Activated B cell treated with CpG ODN at 0.5 μM for 24 hours (primary cell): Measurements from ENCODE around the gene ANKRD22. TPM values are rescaled to one million over a fixed set of nuclear protein-coding genes. Genes with fewer than 3 reads are reported as not detected.

Experiments used
- ATAC-seq: fragments of 200-7000 bp; cut with Tn5 transposase; one replicate; pipeline ENCODE4 v1.10.0; 2021; ENCODE audit warnings: low read depth, mild to moderate bottlenecking, moderate library complexity
- CTCF ChIA-PET: fragments of 350-600 bp; sonication (Branson Sonifier 250); formaldehyde crosslinking; loops from one replicate; lab custom pipeline; 2021; ENCODE audit warnings: antibody characterized with exemption; lab: Charles Lee
- POLR2A ChIA-PET: fragments of 350-600 bp; sonication (Branson Sonifier 250); formaldehyde crosslinking; loops from one replicate; lab custom pipeline; 2021; ENCODE audit warnings: antibody characterized with exemption; lab: Charles Lee
- DNase-seq: peaks from one replicate; pipeline ENCODE4 v3.0.0; 2022
- H3K27ac Mint-ChIP-seq: one replicate; pipeline ENCODE4 v1.8.0; 2020; ENCODE audit warnings: mixed read lengths
- H3K27me3 Mint-ChIP-seq: one replicate; pipeline ENCODE4 v1.8.0; 2021; ENCODE audit warnings: mixed read lengths
- H3K36me3 Mint-ChIP-seq: one replicate; pipeline ENCODE4 v1.8.0; 2021; ENCODE audit warnings: low read depth, mixed read lengths
- H3K4me1 Mint-ChIP-seq: one replicate; pipeline ENCODE4 v1.8.0; 2021; ENCODE audit warnings: mixed read lengths
- H3K4me3 Mint-ChIP-seq: one replicate; pipeline ENCODE4 v1.8.0; 2020; ENCODE audit warnings: mild to moderate bottlenecking, mixed read lengths
- H3K9me3 Mint-ChIP-seq: one replicate; pipeline ENCODE4 v1.8.0; 2020; ENCODE audit warnings: mixed read lengths
- intact Hi-C: fragments of 100-400 bp; cut with micrococcal nuclease; formaldehyde crosslinking; loops from one replicate; pipeline ENCODE4 v1.15.1; 2024
- total RNA-seq: library from RNA; stranded (reverse); gene quantifications from 2 replicates; pipeline ENCODE4 v1.2.3, GENCODE V29; 2022
- TF ChIP-seq, protein P1 (sequence below): fragments of 200-600 bp; IDR thresholded peaks from one replicate; pipeline ENCODE4 v1.8.0; 2022; ENCODE audit warnings: antibody characterized with exemption, mild to moderate bottlenecking

Gene ANKRD22
- total RNA-seq, 1 donor from 2014 or later, result not detected

DNA sequence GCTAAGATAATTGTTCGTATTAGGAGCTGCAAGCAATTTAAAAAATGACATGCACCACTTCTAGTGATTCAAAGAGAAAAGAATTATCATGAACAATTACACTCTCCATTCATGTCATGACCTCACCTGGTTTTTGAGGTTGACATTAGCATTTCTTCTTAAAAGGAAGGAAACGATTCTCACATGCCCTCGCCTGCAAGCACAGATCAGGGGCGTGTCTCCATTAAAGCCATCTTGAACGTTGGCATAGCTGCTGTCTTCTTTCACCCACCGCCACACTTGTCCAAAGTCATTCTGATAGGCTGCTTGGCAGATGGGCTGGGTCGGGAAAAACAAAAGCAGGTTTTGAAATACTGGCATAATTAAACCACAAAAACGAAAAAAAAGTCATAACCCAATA, 19.9 kb downstream of the ANKRD22 start:
- Mint-ChIP-seq H3K9me3 (no peaks in the 10 kb centered on the region), H3K4me1 (peaks cover 2% of the 10 kb centered on the region), H3K4me3 (no peak overlapping the region), H3K36me3 (no peaks in the 10 kb centered on the region), H3K27ac (no peak overlapping the region), H3K27me3 (peaks cover 5% of the 10 kb centered on the region)
- ChIA-PET CTCF (interaction anchor here (12.7 kb wide), 1 partner anchor 101 kb away, joined by 449 read pairs; no protein-coding TSS in a partner anchor), POLR2A (interaction anchor here (0.5 kb wide), 1 partner anchor 71 kb away, joined by 4 read pairs; no protein-coding TSS in a partner anchor)
- ATAC-seq (no peak), DNase-seq (no peak)
- intact Hi-C loops, result no loop called here
- TF ChIP-seq, protein P1, sequence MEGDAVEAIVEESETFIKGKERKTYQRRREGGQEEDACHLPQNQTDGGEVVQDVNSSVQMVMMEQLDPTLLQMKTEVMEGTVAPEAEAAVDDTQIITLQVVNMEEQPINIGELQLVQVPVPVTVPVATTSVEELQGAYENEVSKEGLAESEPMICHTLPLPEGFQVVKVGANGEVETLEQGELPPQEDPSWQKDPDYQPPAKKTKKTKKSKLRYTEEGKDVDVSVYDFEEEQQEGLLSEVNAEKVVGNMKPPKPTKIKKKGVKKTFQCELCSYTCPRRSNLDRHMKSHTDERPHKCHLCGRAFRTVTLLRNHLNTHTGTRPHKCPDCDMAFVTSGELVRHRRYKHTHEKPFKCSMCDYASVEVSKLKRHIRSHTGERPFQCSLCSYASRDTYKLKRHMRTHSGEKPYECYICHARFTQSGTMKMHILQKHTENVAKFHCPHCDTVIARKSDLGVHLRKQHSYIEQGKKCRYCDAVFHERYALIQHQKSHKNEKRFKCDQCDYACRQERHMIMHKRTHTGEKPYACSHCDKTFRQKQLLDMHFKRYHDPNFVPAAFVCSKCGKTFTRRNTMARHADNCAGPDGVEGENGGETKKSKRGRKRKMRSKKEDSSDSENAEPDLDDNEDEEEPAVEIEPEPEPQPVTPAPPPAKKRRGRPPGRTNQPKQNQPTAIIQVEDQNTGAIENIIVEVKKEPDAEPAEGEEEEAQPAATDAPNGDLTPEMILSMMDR, result no peak

DNA sequence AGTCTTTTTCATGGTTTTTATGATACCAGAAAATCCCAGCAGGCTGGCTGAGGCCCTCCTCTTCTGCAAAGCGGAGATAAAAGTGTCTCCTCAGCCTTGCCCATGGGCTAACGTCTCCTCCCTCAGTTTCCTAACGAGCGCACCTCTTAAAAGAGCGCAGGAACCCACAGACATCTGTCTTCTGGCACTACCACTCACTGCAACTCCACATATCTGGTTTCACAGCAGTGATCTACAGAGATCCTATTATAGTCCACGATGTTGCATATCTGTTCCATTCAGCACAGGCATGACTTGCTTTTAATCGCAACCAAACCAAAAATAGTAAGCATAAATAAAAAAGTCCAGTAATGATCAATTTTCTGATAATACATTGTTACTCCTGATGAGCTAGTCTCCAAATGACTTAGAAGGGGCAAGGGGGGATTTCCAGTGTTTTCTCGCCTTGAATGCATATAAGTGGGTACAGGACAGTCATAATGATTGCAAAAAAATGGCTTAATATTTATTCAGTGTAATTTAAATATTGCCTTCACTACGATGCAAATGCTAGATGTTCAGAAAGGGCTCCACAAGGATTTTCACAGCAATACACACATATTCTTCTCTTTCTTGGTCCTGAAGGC, 20.9 kb downstream of the ANKRD22 start:
- intact Hi-C loops, result no loop called here
- DNase-seq (no peak), ATAC-seq (no peak)
- no peak overlapping the region for H3K4me3 Mint-ChIP-seq
- H3K4me1 Mint-ChIP-seq, result peaks cover 8% of the 10 kb centered on the region
- peaks cover 5% of the 10 kb centered on the region for H3K27me3 Mint-ChIP-seq
- POLR2A ChIA-PET, result interaction anchor here (0.7 kb wide), 1 partner anchor 101 kb away, joined by 3 read pairs; no protein-coding TSS in a partner anchor
- no peaks in the 10 kb centered on the region for H3K9me3 Mint-ChIP-seq
- TF ChIP-seq, protein P1, result no peak
- no peak overlapping the region for H3K27ac Mint-ChIP-seq
- CTCF ChIA-PET, result interaction anchor here (1.0 to 12.7 kb wide), 2 partner anchors 102 to 388 kb away, joined by 4 to 449 read pairs; no protein-coding TSS in a partner anchor
- no peaks in the 10 kb centered on the region for H3K36me3 Mint-ChIP-seq

DNA sequence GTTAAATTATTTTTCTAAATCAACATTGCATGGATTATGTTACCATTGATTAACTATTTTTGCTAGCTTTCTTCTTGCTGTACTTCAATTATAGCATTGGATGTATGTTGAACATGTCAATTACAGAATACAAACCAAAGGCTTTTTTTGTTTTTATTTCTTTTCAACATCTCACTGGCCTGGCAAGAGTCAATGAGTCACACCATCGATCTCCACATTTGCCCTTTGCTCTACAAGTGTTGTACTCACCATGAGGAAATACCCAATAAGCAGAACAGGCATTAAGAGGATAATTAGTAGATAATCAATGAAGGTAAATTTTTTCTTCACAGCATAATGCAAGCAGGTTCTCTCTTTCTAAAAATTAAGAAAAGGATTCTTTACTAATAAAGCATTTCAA, 23.3 kb downstream of the ANKRD22 start:
- H3K9me3 Mint-ChIP-seq, result no peaks in the 10 kb centered on the region
- ATAC-seq (no peak), DNase-seq (no peak)
- POLR2A ChIA-PET, result no interaction called here
- CTCF ChIA-PET, result interaction anchor here (12.7 kb wide), 1 partner anchor 104 kb away, joined by 449 read pairs; no protein-coding TSS in a partner anchor
- H3K4me1 Mint-ChIP-seq, result peaks cover 16% of the 10 kb centered on the region
- H3K36me3 Mint-ChIP-seq, result no peaks in the 10 kb centered on the region
- TF ChIP-seq, protein P1, result no peak
- no peak overlapping the region for H3K4me3 Mint-ChIP-seq
- H3K27me3 Mint-ChIP-seq, result peaks cover 5% of the 10 kb centered on the region
- intact Hi-C loops, result no loop called here
- no peak overlapping the region for H3K27ac Mint-ChIP-seq

DNA sequence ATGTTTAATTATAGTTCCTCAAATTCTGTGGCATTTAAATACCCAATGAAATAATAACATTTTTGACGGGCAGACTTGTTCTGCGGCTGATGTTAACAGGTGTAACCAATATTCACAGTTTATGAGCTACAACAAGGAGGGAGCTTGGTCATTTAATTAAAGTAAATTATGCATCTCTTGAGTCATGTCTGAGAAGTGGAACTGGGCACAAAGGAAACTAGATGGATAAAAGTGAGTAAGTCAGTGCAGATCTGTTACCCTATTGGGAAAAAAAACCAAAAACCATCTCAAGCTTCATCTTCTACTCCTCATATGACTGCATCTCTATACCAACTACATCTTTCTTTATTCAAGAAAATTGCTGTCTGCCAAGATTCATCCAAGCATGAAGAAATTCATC, 24.0 kb downstream of the ANKRD22 start:
- ATAC-seq (no peak), DNase-seq (no peak)
- H3K4me3 Mint-ChIP-seq, result no peak overlapping the region
- H3K27me3 Mint-ChIP-seq, result peaks cover 5% of the 10 kb centered on the region
- intact Hi-C loops, result no loop called here
- ChIA-PET CTCF (interaction anchor here (1.9 kb wide), 1 partner anchor 106 kb away, joined by 8 read pairs; no protein-coding TSS in a partner anchor), POLR2A (interaction anchor here (0.5 kb wide), 1 partner anchor 136 kb away, joined by 3 read pairs; no protein-coding TSS in a partner anchor)
- no peaks in the 10 kb centered on the region for H3K36me3 Mint-ChIP-seq
- H3K4me1 Mint-ChIP-seq, result peaks cover 16% of the 10 kb centered on the region
- no peaks in the 10 kb centered on the region for H3K9me3 Mint-ChIP-seq
- no peak overlapping the region for H3K27ac Mint-ChIP-seq
- TF ChIP-seq, protein P1, result no peak

DNA sequence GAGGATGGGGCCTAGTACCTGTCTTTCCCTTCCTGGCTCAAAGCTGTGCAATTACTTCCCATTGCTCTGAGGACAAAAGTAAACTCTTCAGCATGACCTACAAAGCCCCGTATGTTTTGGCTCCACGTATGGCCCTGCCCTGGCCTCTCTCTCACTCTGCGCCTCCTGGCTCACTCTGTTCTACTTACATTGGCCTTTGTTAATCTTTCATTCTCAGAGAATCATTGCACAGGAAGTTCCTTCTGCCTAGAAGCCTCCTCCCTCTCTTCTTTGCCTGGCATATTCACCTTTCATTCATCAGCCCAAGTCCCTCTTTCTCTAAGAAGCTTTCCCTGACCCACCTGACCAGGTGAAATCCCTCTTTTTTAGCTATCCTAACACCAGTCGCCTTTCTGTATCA, 25.3 kb downstream of the ANKRD22 start:
- intact Hi-C loops, result no loop called here
- DNase-seq (no peak), ATAC-seq (no peak)
- no peak overlapping the region for H3K4me3 Mint-ChIP-seq
- TF ChIP-seq, protein P1, result no peak
- CTCF ChIA-PET, result interaction anchor here (1.2 to 1.9 kb wide), 2 partner anchors 9 to 107 kb away, joined by 5 to 8 read pairs; no protein-coding TSS in a partner anchor
- H3K27ac Mint-ChIP-seq, result no peak overlapping the region
- peaks cover 5% of the 10 kb centered on the region for H3K27me3 Mint-ChIP-seq
- POLR2A ChIA-PET, result no interaction called here
- H3K9me3 Mint-ChIP-seq, result no peaks in the 10 kb centered on the region
- H3K36me3 Mint-ChIP-seq, result no peaks in the 10 kb centered on the region
- H3K4me1 Mint-ChIP-seq, result peaks cover 16% of the 10 kb centered on the region
